ENCODE data around the gene PHLPP1. TPM values are rescaled to one million over a fixed set of nuclear protein-coding genes. Genes with fewer than 3 reads are reported as not detected.
"Not testable (repeated sequence)": the region's sequence is repeated elsewhere in the genome, so short reads cannot be mapped to it uniquely, and the experiment has no call there.

Gene PHLPP1
- polyA plus RNA-seq, 1 donor from 2014 or later = 0.83 TPM

DNA sequence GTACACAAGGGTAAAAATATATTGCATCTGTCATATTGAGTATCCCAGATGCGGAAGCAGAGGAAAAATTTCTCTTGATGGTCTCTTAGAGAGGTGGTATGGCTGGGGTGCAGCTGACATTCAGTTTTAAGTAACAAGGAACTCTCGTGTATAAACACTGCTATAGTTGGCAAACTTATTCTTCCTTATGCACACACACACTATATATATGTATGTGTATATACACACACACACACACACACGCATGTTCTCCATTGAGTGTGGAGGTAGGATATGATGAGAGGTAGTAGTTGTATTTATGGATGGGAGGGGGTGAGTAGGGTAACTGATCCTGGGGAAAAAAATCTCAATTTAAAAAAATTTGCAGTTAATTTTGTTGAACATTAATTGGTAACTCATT is 10.6 kb downstream of the PHLPP1 start:
- Mint-ChIP-seq H3K27me3 (peaks cover 6% of the 10 kb centered on the region), H3K36me3 (no peaks in the 10 kb centered on the region), H3K9me3 (no peaks in the 10 kb centered on the region), H3K27ac (no peak overlapping the region), H3K4me1 (peaks cover 10 to 29% (median 28%) of the 10 kb centered on the region in 3 donors), H3K4me3 (no peak overlapping the region)

GRCh38 chr18:62728254-62728653 is 12.9 kb downstream of the PHLPP1 start:
- Mint-ChIP-seq H3K27ac (peak overlapping the region in 1 of 3 donors; percentile 51), H3K36me3 (peaks cover 6% of the 10 kb centered on the region), H3K4me3 (no peak overlapping the region), H3K9me3 (peaks cover 0 to 7% (median 0%) of the 10 kb centered on the region in 3 donors), H3K27me3 (peaks cover 6% of the 10 kb centered on the region), H3K4me1 (peaks cover 16 to 33% (median 30%) of the 10 kb centered on the region in 3 donors)

- H3K27me3 Mint-ChIP-seq = peaks cover 6% of the 10 kb centered on the region
- peak overlapping the region in 1 of 3 donors; percentile 33 for H3K27ac Mint-ChIP-seq
- peaks cover 14 to 29% (median 24%) of the 10 kb centered on the region in 3 donors for H3K4me1 Mint-ChIP-seq
- H3K9me3 Mint-ChIP-seq = peaks cover 0 to 7% (median 0%) of the 10 kb centered on the region in 3 donors
- H3K36me3 Mint-ChIP-seq = peaks cover 8% of the 10 kb centered on the region
- peak overlapping the region; percentile 2 to 83 (median 56) for H3K4me3 Mint-ChIP-seq
Observed at GRCh38 chr18:62729487-62730386, 14.4 kb downstream of the PHLPP1 start.

DNA sequence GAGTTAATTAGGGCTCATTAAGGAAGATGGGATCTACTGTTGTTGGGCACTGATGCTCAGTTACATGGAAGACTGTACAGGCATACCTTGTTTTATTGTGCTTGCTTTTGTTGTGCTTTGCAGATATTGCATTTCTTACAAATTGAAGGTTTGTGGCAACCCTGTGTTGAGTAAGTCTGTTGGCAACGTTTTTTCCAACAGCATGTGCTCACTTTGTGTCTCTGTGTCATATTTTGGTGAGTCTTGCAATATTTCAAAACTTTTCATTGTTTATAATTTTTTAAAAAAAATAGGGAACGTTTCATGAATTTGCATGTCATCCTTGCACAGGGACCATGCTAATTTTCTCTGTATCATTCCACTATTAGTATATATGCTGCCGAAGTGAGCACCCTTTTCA is 15.6 kb downstream of the PHLPP1 start:
- H3K27me3 Mint-ChIP-seq = peaks cover 6% of the 10 kb centered on the region
- H3K27ac Mint-ChIP-seq = no peak overlapping the region
- peaks cover 8% of the 10 kb centered on the region for H3K36me3 Mint-ChIP-seq
- peaks cover 14 to 28% (median 22%) of the 10 kb centered on the region in 3 donors for H3K4me1 Mint-ChIP-seq
- peak overlapping the region in 2 of 4 donors; percentile 3 to 42 for H3K4me3 Mint-ChIP-seq
- H3K9me3 Mint-ChIP-seq = peaks cover 0 to 7% (median 0%) of the 10 kb centered on the region in 3 donors

DNA sequence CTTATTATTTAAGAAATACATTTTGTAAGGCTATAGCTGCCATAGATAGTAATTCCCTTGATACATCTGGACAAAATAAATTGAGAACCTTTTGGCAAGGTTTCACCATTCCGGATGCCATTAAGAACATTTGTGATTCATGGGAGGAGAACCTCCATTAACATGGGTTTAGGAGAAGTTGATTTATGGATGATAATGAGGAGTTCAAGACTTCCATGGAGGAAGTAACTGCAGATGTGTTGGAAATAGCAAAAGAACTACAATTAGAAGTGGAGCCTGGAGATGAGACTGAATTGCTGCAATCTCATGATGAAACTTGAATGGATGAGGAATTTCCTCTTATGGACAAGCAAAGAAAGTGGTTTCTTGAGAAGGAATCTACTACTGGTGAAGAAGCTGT is 17.3 kb downstream of the PHLPP1 start:
- peaks cover 6% of the 10 kb centered on the region for H3K27me3 Mint-ChIP-seq
- H3K36me3 Mint-ChIP-seq = peaks cover 8% of the 10 kb centered on the region
- peaks cover 0 to 7% (median 0%) of the 10 kb centered on the region in 3 donors for H3K9me3 Mint-ChIP-seq
- H3K27ac Mint-ChIP-seq = no peak overlapping the region
- peaks cover 14 to 28% (median 21%) of the 10 kb centered on the region in 3 donors for H3K4me1 Mint-ChIP-seq
- H3K4me3 Mint-ChIP-seq = no peak overlapping the region

DNA sequence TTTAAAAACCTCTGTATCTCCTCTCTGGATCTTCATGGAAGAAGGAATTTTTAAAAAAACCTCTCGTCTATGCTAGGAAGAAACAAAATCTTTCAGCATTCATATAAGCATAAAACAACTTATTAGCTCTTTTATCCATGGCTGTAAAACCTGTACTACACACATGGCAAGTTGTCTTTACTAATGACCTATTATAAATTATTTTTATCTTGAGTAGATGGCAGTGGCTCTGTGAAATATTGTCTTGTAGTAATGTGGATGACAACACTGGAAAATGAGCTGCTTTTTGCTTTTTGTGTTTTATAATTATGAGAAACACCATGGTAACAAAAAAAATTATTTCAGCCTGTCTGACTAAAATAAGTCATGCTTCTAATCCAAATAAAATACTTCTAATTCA is 18.9 kb downstream of the PHLPP1 start:
- Mint-ChIP-seq H3K27me3 (peaks cover 4% of the 10 kb centered on the region), H3K36me3 (peaks cover 8% of the 10 kb centered on the region), H3K4me1 (peaks cover 12 to 28% (median 18%) of the 10 kb centered on the region in 3 donors), H3K27ac (no peak overlapping the region), H3K4me3 (no peak overlapping the region), H3K9me3 (peaks cover 0 to 7% (median 0%) of the 10 kb centered on the region in 3 donors)

DNA sequence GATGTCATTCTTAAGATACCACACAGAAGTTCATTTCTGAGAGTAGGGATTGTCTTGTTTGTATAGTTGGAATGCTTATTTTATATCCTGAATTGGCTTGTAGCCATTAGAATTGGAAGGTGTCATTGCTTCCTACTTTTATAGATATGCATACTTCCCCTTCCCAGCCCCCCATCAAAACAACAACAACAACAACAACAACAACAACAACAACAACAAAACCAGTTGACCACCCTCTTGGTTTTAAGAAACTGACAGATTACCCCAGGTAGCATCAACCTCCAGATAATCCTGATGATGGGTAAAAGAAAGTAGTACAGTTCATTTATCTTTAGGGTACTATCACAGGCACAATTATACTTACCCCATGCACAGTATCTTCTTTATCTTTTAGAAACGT is 20.0 kb downstream of the PHLPP1 start:
- Mint-ChIP-seq H3K4me3 (no peak overlapping the region), H3K9me3 (peaks cover 0 to 7% (median 0%) of the 10 kb centered on the region in 3 donors), H3K4me1 (peaks cover 8 to 21% (median 12%) of the 10 kb centered on the region in 3 donors), H3K27me3 (no peaks in the 10 kb centered on the region), H3K27ac (no peak overlapping the region), H3K36me3 (peaks cover 8% of the 10 kb centered on the region)

- H3K27me3 Mint-ChIP-seq = no peaks in the 10 kb centered on the region
- H3K27ac Mint-ChIP-seq = no peak overlapping the region
Observed at GRCh38 chr18:62736077-62736855, 20.9 kb downstream of the PHLPP1 start.

DNA sequence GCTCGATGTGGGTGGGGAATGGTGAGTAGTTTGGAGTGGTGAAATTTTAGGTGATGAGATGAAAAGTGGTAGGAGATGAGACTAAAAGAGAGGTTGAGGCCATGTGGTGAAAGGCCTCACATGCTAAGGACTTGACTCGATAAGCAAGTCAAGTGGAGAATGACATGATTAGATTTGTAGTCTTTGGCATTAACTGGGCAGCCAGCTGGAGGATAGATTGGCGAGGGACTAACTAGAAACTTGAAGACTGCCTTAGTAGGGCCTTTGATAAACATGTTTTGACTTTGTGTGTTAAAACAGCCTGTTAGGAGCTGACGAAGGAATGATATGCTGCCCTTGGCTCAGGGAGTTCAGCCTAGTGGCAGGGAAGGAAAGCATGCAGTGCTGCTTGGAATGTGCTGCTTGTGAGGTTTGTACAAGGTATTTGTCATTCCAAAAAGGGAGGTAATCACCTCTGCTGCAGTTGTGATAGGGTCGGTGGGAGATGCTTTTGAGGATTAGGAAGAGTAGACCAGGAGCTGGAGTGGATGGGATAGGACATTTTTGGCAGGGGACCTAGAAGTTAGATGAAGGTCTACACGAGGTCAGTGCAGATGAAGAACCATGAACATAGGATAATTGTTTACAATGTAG is 22.0 kb downstream of the PHLPP1 start:
- Mint-ChIP-seq H3K9me3 (peaks cover 0 to 5% (median 0%) of the 10 kb centered on the region in 3 donors), H3K36me3 (peaks cover 5% of the 10 kb centered on the region), H3K4me1 (peaks cover 2 to 8% (median 7%) of the 10 kb centered on the region in 3 donors), H3K27ac (no peak overlapping the region), H3K27me3 (no peaks in the 10 kb centered on the region), H3K4me3 (no peak overlapping the region)

More at GRCh38 chr18:62736077-62736855, 20.9 kb downstream of the PHLPP1 start:
- Mint-ChIP-seq H3K9me3 (peaks cover 0 to 7% (median 0%) of the 10 kb centered on the region in 3 donors), H3K4me3 (peak overlapping the region in 1 of 4 donors; percentile 40), H3K4me1 (peaks cover 5 to 15% (median 9%) of the 10 kb centered on the region in 3 donors), H3K36me3 (peaks cover 8% of the 10 kb centered on the region)

- H3K27me3 Mint-ChIP-seq = no peaks in the 10 kb centered on the region
- H3K4me3 Mint-ChIP-seq = no peak overlapping the region
- no peak overlapping the region for H3K27ac Mint-ChIP-seq
- peaks cover 3 to 11% (median 10%) of the 10 kb centered on the region in 3 donors for H3K4me1 Mint-ChIP-seq
- H3K36me3 Mint-ChIP-seq = peaks cover 3% of the 10 kb centered on the region
- H3K9me3 Mint-ChIP-seq = no peaks in the 10 kb centered on the region
Observed at GRCh38 chr18:62738639-62739038, 23.3 kb downstream of the PHLPP1 start.

DNA sequence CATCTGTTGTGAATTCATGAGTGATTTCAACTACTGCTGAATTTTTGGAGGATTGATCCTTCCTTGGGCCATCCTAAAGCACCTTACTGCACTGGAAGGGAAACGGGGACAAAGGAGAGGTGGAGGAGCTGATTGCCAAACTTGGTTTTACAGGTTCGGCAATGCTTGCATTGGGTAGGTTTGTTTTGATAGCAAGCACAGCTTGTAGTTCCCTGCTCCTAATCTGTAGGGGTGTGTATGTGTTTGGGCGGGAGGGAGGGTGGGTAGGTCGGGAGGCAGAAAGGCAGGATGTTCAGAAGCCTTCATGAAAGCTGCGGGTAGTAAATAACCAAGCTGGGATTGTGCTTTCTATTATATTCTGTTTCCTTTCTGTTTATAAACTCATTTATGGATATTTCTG is 24.6 kb downstream of the PHLPP1 start:
- Mint-ChIP-seq H3K4me1 (peaks cover 12 to 21% (median 17%) of the 10 kb centered on the region in 3 donors), H3K36me3 (no peaks in the 10 kb centered on the region), H3K27me3 (no peaks in the 10 kb centered on the region), H3K27ac (no peak overlapping the region), H3K9me3 (no peaks in the 10 kb centered on the region), H3K4me3 (no peak overlapping the region)

GRCh38 chr18:62740650-62741049 is 25.3 kb downstream of the PHLPP1 start:
- H3K27me3 Mint-ChIP-seq, H3K4me3 Mint-ChIP-seq, H3K27ac Mint-ChIP-seq, H3K36me3 Mint-ChIP-seq, H3K9me3 Mint-ChIP-seq: not testable (repeated sequence)
- peaks cover 12 to 28% (median 19%) of the 10 kb centered on the region in 3 donors for H3K4me1 Mint-ChIP-seq

GRCh38 chr18:62741118-62741566 is 25.8 kb downstream of the PHLPP1 start:
- Mint-ChIP-seq H3K4me3 (no peak overlapping the region), H3K27ac (no peak overlapping the region), H3K36me3 (no peaks in the 10 kb centered on the region)

DNA sequence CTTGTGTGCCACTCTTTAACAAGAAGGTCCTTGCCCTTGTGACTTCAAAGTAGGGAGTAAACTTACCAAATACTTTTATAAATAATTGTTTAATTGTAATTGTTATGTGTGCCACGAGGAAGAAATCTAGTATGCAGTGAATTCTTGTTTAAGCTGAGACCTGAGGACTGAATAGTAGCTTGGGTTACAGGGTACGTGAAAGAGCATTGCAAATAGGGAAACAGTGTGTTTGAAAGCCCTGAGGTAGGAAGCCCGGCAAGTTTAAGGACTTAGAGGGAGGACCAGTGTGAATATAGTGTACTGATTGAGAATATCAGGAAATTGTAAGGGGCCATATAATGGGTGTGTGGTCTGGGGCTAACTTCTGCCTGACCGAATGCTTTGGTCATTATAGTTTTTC is 26.2 kb downstream of the PHLPP1 start:
- no peaks in the 10 kb centered on the region for H3K9me3 Mint-ChIP-seq
- no peaks in the 10 kb centered on the region for H3K27me3 Mint-ChIP-seq
- H3K36me3 Mint-ChIP-seq = no peaks in the 10 kb centered on the region
- H3K27ac Mint-ChIP-seq = no peak overlapping the region
- H3K4me1 Mint-ChIP-seq = peaks cover 12 to 30% (median 22%) of the 10 kb centered on the region in 3 donors
- H3K4me3 Mint-ChIP-seq = no peak overlapping the region

More at GRCh38 chr18:62741118-62741566, 25.8 kb downstream of the PHLPP1 start:
- H3K9me3 Mint-ChIP-seq = no peaks in the 10 kb centered on the region
- H3K4me1 Mint-ChIP-seq = peaks cover 12 to 30% (median 21%) of the 10 kb centered on the region in 3 donors
- H3K27me3 Mint-ChIP-seq = no peaks in the 10 kb centered on the region

Data from IgD-negative memory B cell (primary cell).